Subcutaneous adipose tissue (tissue), 4 donors: Measurements from ENCODE around the gene RCN1. TPM values are rescaled to one million over a fixed set of nuclear protein-coding genes. Genes with fewer than 3 reads are reported as not detected.

Experiments
- CTCF ChIP-seq: fragments of 450-650 bp; IDR thresholded peaks from one replicate; pipeline ENCODE4 v1.5.1; 2016; ENCODE audit warnings: low read depth, mild to moderate bottlenecking, control low read depth, antibody characterized with exemption, moderate library complexity
- total RNA-seq, 4 donors: library from RNA; depleted of rRNA; stranded (reverse); fragments of >200 nt; gene quantifications; one replicate each; pipeline ENCODE4 v1.1.0, GENCODE V29; 2016

Gene RCN1
- total RNA-seq, 4 donors from 2014 or later, result 55.8 to 81.8 (median 64.9) TPM

- no peak for TF ChIP-seq CTCF
Observed at GRCh38 chr11:32055861-32056260, 35.0 kb upstream of the RCN1 start.

GRCh38 chr11:32056438-32056837 lies 34.4 kb upstream of the RCN1 start:
- no peak for TF ChIP-seq CTCF

GRCh38 chr11:32059686-32060462 lies 31.0 kb upstream of the RCN1 start:
- no peak for TF ChIP-seq CTCF

GRCh38 chr11:32062540-32062939 lies 28.3 kb upstream of the RCN1 start:
- no peak for TF ChIP-seq CTCF

- no peak for TF ChIP-seq CTCF
Observed at GRCh38 chr11:32065865-32066629, 24.8 kb upstream of the RCN1 start.

- no peak for TF ChIP-seq CTCF
Observed at GRCh38 chr11:32068134-32068870, 22.6 kb upstream of the RCN1 start.
